ENCODE results near the gene ARPC3.

DNA sequence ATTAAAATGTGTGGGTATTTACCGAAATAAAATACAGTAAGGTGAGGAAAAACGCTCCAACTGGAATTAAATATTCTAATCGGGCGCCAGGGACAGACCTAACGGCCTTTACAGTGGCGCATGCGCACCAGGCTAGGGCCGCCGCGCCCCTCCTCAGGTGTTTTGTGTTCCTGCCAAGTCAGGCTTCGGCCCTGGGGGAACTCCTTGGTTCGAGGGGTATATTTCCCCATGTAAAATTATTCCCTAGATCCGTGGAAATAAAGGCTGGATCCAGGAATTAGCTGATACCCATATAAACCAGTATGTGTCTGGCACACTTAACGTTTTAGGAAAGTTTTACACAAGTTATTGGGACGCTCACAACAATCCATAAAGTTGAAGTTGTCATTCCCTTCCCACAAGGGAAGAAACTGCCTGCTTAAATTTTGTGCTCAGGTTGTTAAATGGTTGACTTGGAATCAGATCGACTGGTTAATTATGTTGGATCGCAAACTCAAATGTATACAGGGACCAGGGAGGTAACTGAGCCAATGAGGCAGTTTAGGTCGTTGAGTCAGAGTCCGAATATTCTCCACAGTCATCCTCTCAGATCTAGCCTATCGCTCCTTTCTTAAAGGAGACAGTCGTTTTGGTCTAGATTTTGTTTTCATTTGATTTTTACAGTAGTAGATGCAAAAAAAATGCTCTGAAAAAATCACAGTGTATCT lies 46.0 kb downstream of the ARPC3 start:
- TF ChIP-seq, protein P1, sequence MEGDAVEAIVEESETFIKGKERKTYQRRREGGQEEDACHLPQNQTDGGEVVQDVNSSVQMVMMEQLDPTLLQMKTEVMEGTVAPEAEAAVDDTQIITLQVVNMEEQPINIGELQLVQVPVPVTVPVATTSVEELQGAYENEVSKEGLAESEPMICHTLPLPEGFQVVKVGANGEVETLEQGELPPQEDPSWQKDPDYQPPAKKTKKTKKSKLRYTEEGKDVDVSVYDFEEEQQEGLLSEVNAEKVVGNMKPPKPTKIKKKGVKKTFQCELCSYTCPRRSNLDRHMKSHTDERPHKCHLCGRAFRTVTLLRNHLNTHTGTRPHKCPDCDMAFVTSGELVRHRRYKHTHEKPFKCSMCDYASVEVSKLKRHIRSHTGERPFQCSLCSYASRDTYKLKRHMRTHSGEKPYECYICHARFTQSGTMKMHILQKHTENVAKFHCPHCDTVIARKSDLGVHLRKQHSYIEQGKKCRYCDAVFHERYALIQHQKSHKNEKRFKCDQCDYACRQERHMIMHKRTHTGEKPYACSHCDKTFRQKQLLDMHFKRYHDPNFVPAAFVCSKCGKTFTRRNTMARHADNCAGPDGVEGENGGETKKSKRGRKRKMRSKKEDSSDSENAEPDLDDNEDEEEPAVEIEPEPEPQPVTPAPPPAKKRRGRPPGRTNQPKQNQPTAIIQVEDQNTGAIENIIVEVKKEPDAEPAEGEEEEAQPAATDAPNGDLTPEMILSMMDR (IDR thresholded peaks at IDR 0.05; ENCODE audit: insufficient read depth, low read depth, low read length): no peak
- TF ChIP-seq EZH2 (IDR thresholded peaks at IDR 0.05; ENCODE audit: insufficient read depth, low read length): no peak
